ENCODE results near the gene CMTM1. TPM values are rescaled to one million over a fixed set of nuclear protein-coding genes. Genes with fewer than 3 reads are reported as not detected.

Gene CMTM1
- total and polyA plus RNA-seq, 2 donors from 2014 or later = 4.6 TPM; not detected in 1

DNA sequence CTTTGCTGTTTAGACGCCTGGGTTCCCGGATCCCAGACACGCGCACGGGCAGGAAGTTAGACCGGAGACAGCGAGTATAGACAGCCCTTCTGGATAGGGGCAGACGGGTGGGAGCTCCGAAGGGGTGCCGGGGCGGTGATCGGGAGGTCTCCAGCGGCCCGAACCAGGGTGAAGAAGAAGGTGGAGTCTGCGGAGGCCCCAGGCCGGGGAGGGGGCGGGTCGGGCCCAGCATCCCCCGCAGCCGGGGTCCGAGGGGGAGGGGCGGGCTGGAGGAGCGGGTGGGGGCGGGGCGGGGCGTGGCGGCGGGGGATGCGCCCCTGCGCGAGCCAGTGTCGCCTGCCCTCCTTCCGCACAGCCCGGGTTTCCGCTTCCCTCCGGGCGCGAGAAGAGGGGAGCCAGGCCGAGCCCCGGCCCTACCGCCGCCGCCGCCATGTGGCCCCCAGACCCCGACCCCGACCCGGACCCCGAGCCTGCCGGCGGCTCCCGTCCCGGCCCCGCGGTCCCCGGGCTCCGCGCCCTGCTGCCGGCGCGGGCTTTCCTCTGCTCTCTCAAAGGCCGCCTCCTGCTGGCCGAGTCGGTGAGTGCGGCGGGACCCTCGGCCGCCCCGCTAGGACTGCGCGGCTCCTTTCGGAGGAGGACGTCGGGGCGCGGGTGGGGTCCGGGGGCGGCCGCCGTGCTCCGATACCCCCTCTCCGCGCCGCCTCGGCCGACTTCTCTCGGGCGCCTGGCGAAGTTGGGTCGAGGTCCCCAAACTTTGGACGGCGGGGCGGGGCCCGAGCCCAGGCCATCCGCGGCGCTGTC, 38.3 kb downstream of the CMTM1 start, which contains the start of gene CMTM3:
Gene CMTM3, plus strand, starts transcription at position 329 of the 801 bp plus-strand sequence. Its CDS starts 102 bp downstream, at position 431.
- FAIRE-seq = no peak

DNA sequence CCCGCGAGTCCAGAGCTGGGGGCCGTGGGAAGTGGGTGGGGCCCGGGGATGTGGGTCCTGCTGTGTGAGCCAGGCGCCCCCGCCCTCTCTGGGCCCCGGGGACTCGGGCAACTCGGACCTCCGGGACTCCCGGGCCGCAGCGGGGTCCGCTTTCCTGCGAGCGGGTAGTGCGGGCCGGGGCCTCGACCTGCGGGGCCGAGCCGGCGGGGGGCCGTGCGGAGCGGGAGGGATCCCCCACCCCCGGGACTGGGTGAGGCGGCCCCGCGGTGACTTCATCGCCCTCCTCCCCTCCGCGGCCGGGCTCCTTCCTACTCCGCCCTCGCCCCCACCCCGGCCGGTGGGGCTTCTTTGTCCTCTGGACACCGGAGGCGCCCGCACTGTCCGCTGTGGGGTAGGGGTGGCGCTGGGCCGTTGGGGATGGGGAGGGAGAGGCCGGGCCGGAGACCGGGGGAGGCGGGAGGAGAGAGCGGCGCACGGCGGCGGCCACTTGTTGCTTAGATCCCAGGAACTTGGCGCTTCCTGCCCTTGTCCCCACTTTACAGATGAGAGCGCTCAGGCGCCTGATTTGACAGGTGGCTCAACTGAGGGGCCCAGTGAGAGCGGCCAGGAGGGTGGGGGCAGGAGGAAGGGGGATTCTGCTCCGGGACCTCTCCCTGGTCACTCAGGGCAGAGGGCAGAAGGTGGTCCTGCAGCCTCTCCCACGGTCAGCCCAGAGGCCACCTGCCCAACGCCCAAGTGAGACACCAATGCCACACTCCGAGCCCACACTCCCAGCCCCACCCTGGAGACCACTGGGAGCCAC, 39.1 kb downstream of the CMTM1 start:
- intact Hi-C loops (cut with DNase I) = loop anchor here (10.0 kb wide), 1 partner anchor 201 kb away; no protein-coding TSS in a partner anchor
- H3K27ac ChIP-seq (ENCODE audit: low read depth in 2 of 2, low read length in 2 of 2) = peak overlapping the region; percentile 47 to 76
- peaks cover 0 to 14% (median 8%) of the 10 kb centered on the region in 3 donors for H3K4me1 ChIP-seq (ENCODE audit: control insufficient read depth in 2 of 3, insufficient read depth in 2 of 3, low read depth in 1 of 3, low read length in 3 of 3)
- H3K36me3 ChIP-seq (ENCODE audit: control insufficient read depth in 2 of 3, insufficient read depth in 3 of 3, low read length in 3 of 3) = peaks cover 0 to 3% (median 0%) of the 10 kb centered on the region in 3 donors
- peak; percentile 53 to 88 (median 81) for DNase-seq
- TF ChIP-seq CTCF (IDR thresholded peaks at IDR 0.05; ENCODE audit: borderline replicate concordance, extremely low read depth, insufficient read depth) = no peak
- no peaks in the 10 kb centered on the region for H3K9me3 ChIP-seq (ENCODE audit: control insufficient read depth in 2 of 3, insufficient read depth in 1 of 3, low read length in 3 of 3)
- H3K4me3 ChIP-seq (ENCODE audit: low read length in 3 of 3) = peak overlapping the region in 2 of 3 donors; percentile 16 to 29
- H3K9ac ChIP-seq (ENCODE audit: low read length in 3 of 3) = peak overlapping the region in 1 of 3 donors; percentile 40
- H3K27me3 ChIP-seq (ENCODE audit: control insufficient read depth, insufficient read depth, low read length) = no peaks in the 10 kb centered on the region
- no peak for FAIRE-seq

More for the DNA sequence above, 38.3 kb downstream of the CMTM1 start, which contains the start of gene CMTM3:
- Histone ChIP-seq H3K4me3 (ENCODE audit: low read length in 3 of 3) (peak within 1 kb of the TSS; percentile 49 to 66 (median 50)), H3K36me3 (ENCODE audit: control insufficient read depth in 2 of 3, insufficient read depth in 3 of 3, low read length in 3 of 3) (no peaks in the 10 kb centered on the region), H3K4me1 (ENCODE audit: control insufficient read depth in 2 of 3, insufficient read depth in 2 of 3, low read depth in 1 of 3, low read length in 3 of 3) (peaks cover 0 to 14% (median 8%) of the 10 kb centered on the region in 3 donors), H3K27me3 (ENCODE audit: control insufficient read depth, insufficient read depth, low read length) (no peaks in the 10 kb centered on the region), H3K9ac (ENCODE audit: low read length in 3 of 3) (peak within 1 kb of the TSS in 2 of 3 donors; percentile 40 to 68), H3K9me3 (ENCODE audit: control insufficient read depth in 2 of 3, insufficient read depth in 1 of 3, low read length in 3 of 3) (no peaks in the 10 kb centered on the region), H3K27ac (ENCODE audit: low read depth in 2 of 2, low read length in 2 of 2) (peak within 1 kb of the TSS; percentile 47 to 76)
- DNase-seq = peak; percentile 72 to 92 (median 86)
- intact Hi-C loops (cut with DNase I) = loop anchor here (10.0 kb wide), 1 partner anchor 200 kb away; no protein-coding TSS in a partner anchor
- peak; percentile 57 for TF ChIP-seq CTCF (IDR thresholded peaks at IDR 0.05; ENCODE audit: borderline replicate concordance, extremely low read depth, insufficient read depth)

- no peak overlapping the region for H3K27ac ChIP-seq (ENCODE audit: low read depth in 2 of 2, low read length in 2 of 2)
- intact Hi-C loops (cut with DNase I) = loop anchor here (10.0 kb wide), 1 partner anchor 201 kb away; no protein-coding TSS in a partner anchor
- FAIRE-seq (no peak), DNase-seq (peak in 1 of 5 donors; percentile 70)
- TF ChIP-seq CTCF (IDR thresholded peaks at IDR 0.05; ENCODE audit: borderline replicate concordance, extremely low read depth, insufficient read depth) = no peak
- H3K9ac ChIP-seq (ENCODE audit: low read length in 3 of 3) = peak overlapping the region in 1 of 3 donors; percentile 40
- H3K36me3 ChIP-seq (ENCODE audit: control insufficient read depth in 2 of 3, insufficient read depth in 3 of 3, low read length in 3 of 3) = peaks cover 0 to 3% (median 0%) of the 10 kb centered on the region in 3 donors
- H3K9me3 ChIP-seq (ENCODE audit: control insufficient read depth in 2 of 3, insufficient read depth in 1 of 3, low read length in 3 of 3) = no peaks in the 10 kb centered on the region
- H3K4me3 ChIP-seq (ENCODE audit: low read length in 3 of 3) = peak overlapping the region in 2 of 3 donors; percentile 16 to 29
- H3K27me3 ChIP-seq (ENCODE audit: control insufficient read depth, insufficient read depth, low read length) = no peaks in the 10 kb centered on the region
- peaks cover 0 to 14% (median 8%) of the 10 kb centered on the region in 3 donors for H3K4me1 ChIP-seq (ENCODE audit: control insufficient read depth in 2 of 3, insufficient read depth in 2 of 3, low read depth in 1 of 3, low read length in 3 of 3)
Measured at GRCh38 chr16:66605979-66606751, 39.9 kb downstream of the CMTM1 start.

All from kidney (tissue), 14 donors.